GM06990 (cell line): ENCODE results near the gene PDCD11.
"Not testable (repeated sequence)": the region's sequence is repeated elsewhere in the genome, so short reads cannot be mapped to it uniquely, and the experiment has no call there.

Experiments
- DNase-seq: peaks from one replicate; pipeline ENCODE4 v3.0.0-alpha.2; 2011; ENCODE audit not compliant: insufficient read length; ENCODE audit errors: extremely low read depth
- H3K27me3 ChIP-seq: replicated peaks from 2 replicates; pipeline ENCODE4 v1.6.0; 2011; ENCODE audit warnings: low read length; ENCODE audit not compliant: control insufficient read depth, insufficient read depth
- H3K36me3 ChIP-seq: 2 replicates; pipeline ENCODE4 v1.5.1; 2011; ENCODE audit warnings: low read length; ENCODE audit not compliant: control insufficient read depth, insufficient read depth
- H3K4me3 ChIP-seq: replicated peaks from 2 replicates; pipeline ENCODE4 v1.5.1; 2011; ENCODE audit warnings: low read depth, mild to moderate bottlenecking, control low read depth, low read length
- TF ChIP-seq, protein P1 (sequence below): IDR thresholded peaks from 2 replicates; pipeline ENCODE4 v1.5.1; 2011; ENCODE audit warnings: low read length, control low read depth, mild to moderate bottlenecking, inconsistent platforms; ENCODE audit not compliant: insufficient read depth, poor library complexity, severe bottlenecking

PDCD11 gene

GRCh38 chr10:103479135-103479534 lies 82.7 kb downstream of the PDCD11 start, which contains the start of gene CALHM3:
Gene CALHM3, minus strand, starts transcription at chr10:103479240. Its CDS starts 208 bp downstream, at chr10:103479032.
- Histone ChIP-seq H3K36me3 (no peaks in the 10 kb centered on the region), H3K27me3 (no peaks in the 10 kb centered on the region), H3K4me3 (no peak within 1 kb of the TSS)
- TF ChIP-seq, protein P1, sequence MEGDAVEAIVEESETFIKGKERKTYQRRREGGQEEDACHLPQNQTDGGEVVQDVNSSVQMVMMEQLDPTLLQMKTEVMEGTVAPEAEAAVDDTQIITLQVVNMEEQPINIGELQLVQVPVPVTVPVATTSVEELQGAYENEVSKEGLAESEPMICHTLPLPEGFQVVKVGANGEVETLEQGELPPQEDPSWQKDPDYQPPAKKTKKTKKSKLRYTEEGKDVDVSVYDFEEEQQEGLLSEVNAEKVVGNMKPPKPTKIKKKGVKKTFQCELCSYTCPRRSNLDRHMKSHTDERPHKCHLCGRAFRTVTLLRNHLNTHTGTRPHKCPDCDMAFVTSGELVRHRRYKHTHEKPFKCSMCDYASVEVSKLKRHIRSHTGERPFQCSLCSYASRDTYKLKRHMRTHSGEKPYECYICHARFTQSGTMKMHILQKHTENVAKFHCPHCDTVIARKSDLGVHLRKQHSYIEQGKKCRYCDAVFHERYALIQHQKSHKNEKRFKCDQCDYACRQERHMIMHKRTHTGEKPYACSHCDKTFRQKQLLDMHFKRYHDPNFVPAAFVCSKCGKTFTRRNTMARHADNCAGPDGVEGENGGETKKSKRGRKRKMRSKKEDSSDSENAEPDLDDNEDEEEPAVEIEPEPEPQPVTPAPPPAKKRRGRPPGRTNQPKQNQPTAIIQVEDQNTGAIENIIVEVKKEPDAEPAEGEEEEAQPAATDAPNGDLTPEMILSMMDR = no peak
- DNase-seq = no peak

- no peaks in the 10 kb centered on the region for H3K27me3 ChIP-seq
- TF ChIP-seq, protein P1 = no peak
- H3K36me3 ChIP-seq = no peaks in the 10 kb centered on the region
- no peak for DNase-seq
- H3K4me3 ChIP-seq = no peak overlapping the region
These were observed 84.1 kb downstream of the PDCD11 start for GRCh38 chr10:103480521-103480920.

- Histone ChIP-seq H3K4me3 (no peak overlapping the region), H3K36me3 (no peaks in the 10 kb centered on the region), H3K27me3 (no peaks in the 10 kb centered on the region)
- no peak for DNase-seq
- TF ChIP-seq, protein P1 = peak; percentile 71
These were observed 85.6 kb downstream of the PDCD11 start for GRCh38 chr10:103481974-103482531.

- not testable (repeated sequence) for H3K27me3 ChIP-seq, H3K4me3 ChIP-seq, DNase-seq, H3K36me3 ChIP-seq
These were observed 90.4 kb downstream of the PDCD11 start for GRCh38 chr10:103486635-103487409.

- no peak overlapping the region for H3K4me3 ChIP-seq
- no peak for DNase-seq
- no peaks in the 10 kb centered on the region for H3K27me3 ChIP-seq
- TF ChIP-seq, protein P1 = no peak
- H3K36me3 ChIP-seq = no peaks in the 10 kb centered on the region
These were observed 90.9 kb downstream of the PDCD11 start for GRCh38 chr10:103487410-103487708.

DNA sequence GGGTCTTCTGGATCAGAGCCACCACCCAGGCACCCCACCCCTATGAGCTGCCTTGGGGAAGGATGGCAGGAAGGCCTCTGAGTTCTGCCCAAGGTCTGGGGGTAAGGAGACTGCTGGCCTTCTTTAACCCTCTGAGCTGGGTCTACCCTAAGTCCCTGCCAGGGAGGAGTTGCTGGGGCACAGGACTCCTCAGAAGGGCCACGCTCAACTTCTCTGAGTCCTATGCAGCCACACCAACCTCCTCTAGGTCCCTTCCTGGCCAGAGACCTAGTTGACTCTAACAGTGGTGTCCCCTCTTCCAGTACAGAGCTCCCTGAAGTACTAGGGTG lies 94.5 kb downstream of the PDCD11 start:
- no peaks in the 10 kb centered on the region for H3K36me3 ChIP-seq
- TF ChIP-seq, protein P1 = no peak
- peaks cover 5% of the 10 kb centered on the region for H3K27me3 ChIP-seq
- no peak for DNase-seq
- H3K4me3 ChIP-seq = no peak overlapping the region
